Measurements from ENCODE around the gene MTHFSD.

Gene MTHFSD

DNA sequence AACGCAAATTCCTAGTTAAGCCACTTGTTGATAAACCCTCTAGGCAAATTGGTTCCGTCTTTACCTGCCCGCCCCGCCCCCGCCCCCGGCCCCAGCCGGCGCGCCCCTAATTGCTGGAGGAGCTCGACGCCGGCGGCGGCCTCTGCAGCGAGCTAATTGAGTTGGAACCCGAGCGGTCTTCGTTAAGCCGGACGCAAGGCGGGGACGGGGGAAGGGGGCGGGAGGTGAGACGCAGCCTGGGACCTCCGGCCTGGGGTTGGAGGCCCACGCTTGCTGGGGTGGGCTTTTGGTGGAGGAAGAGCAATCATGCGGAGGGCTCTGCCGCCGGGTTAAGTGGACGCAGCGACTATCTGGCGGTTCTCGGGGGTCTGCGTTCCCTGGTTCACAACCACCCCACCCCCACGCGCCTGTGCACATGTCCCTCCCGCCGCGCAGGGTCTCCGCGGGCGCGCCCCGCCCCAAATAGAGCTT is 57.4 kb downstream of the MTHFSD start:
- TF ChIP-seq, protein P1, sequence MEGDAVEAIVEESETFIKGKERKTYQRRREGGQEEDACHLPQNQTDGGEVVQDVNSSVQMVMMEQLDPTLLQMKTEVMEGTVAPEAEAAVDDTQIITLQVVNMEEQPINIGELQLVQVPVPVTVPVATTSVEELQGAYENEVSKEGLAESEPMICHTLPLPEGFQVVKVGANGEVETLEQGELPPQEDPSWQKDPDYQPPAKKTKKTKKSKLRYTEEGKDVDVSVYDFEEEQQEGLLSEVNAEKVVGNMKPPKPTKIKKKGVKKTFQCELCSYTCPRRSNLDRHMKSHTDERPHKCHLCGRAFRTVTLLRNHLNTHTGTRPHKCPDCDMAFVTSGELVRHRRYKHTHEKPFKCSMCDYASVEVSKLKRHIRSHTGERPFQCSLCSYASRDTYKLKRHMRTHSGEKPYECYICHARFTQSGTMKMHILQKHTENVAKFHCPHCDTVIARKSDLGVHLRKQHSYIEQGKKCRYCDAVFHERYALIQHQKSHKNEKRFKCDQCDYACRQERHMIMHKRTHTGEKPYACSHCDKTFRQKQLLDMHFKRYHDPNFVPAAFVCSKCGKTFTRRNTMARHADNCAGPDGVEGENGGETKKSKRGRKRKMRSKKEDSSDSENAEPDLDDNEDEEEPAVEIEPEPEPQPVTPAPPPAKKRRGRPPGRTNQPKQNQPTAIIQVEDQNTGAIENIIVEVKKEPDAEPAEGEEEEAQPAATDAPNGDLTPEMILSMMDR (conservative IDR thresholded peaks at IDR 0.05; ENCODE audit: low read depth, low read length) = no peak
- no peak for DNase-seq (ENCODE audit: low read depth)
- H3K4me3 ChIP-seq (ENCODE audit: low read length) = no peak overlapping the region

DNA sequence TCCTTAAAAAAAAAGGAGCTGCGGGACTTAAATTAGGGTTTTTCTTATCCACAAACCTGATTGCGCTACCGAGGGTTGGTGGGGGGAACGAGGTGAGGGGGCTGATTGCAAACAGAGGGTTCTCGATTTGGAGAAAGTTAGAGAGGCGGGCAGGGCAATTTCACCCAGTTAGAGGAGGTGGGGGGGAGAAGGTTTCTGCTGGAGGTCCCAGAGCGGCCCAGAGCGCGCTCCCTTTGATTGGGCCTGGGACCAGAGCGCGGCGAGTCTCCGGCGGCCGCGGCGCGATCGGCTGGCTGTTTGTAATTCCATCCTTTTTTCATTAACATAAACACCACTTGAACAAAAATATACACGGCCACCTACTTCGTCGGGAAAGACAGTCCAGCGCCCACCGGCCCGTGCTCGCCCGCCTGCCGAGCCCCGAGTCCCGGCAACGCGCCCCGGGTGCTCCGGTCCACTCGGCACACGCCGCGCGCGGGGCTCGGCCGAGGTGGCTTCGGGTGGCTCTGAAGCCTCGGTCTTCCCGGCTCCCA is 58.0 kb downstream of the MTHFSD start:
- TF ChIP-seq, protein P1 (conservative IDR thresholded peaks at IDR 0.05; ENCODE audit: low read depth, low read length) = no peak
- DNase-seq (ENCODE audit: low read depth) = no peak
- H3K4me3 ChIP-seq (ENCODE audit: low read length) = no peak overlapping the region

DNA sequence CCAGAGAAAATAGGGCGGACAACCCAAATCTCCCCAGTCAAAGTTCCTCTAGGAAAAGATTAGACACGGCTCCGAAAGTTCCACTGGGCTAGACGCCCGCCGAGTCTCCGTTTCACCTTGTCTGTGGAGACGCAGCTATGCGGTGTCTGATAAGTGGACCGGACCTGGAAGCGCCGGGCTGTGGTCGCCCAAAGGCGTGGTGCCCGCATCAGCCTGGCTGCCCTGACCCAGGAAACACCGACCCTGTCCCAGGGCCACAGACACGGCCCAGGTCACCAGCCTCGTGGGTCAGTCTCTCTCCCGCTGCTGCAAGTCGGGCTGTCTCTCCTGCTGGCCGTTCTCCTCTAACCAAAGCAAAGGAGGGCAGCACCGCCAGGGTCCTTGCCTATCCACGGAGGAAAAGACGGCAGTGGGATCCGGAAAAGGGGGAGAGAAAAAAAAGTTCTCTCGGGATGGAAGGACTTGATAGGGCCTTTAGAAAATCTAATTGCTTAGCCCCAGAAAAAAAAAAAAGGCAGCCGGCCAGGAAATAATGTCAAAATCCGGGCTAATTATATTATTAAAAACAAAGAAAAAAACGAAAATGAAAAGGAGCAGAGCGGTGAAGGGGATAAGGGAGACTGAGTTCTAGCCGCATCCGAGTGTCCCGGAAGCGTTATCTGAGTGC is 58.6 kb downstream of the MTHFSD start:
- TF ChIP-seq, protein P1 (conservative IDR thresholded peaks at IDR 0.05; ENCODE audit: low read depth, low read length) = no peak
- H3K4me3 ChIP-seq (ENCODE audit: low read length) = no peak overlapping the region
- DNase-seq (ENCODE audit: low read depth) = no peak

DNA sequence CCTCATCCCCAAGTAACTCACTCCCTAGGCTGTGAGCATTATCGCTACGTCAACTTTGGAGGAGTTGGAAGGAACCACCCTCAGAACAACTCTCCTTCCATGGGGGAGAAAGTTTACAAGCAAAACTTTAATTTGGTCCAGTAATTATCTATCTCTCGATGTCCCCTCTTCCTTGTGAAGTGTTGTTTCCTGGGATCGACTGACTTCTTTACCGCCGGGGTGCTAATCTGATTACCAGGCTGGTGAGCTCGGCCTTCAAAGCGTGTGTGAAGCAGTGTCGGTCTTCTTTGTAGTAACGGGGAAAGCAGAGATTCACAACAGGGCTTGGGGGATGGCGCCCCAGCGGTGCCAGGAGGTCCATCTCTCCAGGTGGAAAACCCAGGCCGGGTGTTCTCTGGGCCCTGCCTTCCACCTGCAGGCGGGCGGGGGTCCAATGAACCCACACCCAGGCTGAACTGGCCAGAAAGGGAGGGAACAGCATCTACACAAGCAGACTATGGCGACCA is 59.2 kb downstream of the MTHFSD start:
- TF ChIP-seq, protein P1 (conservative IDR thresholded peaks at IDR 0.05; ENCODE audit: low read depth, low read length) = no peak
- no peak overlapping the region for H3K4me3 ChIP-seq (ENCODE audit: low read length)
- DNase-seq (ENCODE audit: low read depth) = no peak

DNA sequence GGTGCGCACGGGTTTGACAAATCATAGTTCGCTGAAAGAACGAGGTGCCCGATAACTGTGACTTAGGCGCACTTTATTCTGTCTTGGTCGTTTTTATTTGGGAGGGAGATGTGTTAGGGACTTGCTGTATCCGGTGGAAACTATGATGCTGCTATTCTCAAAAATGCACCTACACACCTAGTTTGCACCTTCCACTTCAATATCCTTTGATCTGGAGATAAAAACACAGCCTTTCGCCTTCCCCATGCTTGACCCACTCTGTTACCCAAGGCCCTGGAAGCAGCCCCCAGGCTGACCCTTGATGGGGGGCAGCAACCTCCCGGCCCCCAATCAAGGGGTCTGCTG is 59.7 kb downstream of the MTHFSD start:
- H3K4me3 ChIP-seq (ENCODE audit: low read length) = no peak overlapping the region
- DNase-seq (ENCODE audit: low read depth) = no peak
- TF ChIP-seq, protein P1 (conservative IDR thresholded peaks at IDR 0.05; ENCODE audit: low read depth, low read length) = no peak

DNA sequence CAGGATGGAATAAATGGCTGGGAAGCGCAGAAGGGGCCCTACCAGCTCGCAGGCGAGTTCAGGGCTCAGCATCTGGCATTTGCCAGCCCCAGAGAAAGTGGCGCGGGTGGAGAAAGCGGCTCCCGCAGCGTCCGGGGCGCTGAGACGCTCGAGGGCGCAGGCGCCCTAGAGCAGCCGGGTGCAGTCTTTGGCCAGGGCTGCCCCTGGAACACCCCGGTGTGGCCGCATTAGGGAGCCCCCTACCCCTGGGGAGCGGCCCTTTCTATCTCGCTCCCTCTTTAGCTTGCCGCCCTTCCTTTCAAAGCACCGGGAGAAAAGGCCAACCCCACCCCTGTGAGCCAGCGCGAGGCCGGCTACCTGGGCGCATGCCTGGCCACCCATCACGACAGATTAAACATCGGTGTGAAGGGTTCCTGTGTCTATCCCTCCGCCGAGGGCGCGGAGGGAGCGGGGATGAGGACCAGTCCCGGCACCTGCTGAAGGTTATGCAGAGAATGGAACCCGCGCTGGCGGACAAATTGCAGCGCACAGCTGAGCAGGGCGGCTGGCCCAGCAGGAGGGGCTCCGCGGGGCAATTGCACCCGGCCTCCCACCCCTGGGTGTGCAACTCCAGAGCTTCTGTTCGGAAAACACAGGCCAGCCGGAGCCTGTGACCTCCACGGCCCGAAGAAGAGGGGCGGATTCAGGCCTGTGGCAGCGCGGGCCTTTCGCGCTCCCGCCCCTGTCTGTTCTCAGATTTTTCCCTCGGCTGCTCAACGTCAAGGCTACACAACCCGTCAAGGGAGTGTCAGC is 60.3 kb downstream of the MTHFSD start:
- TF ChIP-seq, protein P1 (conservative IDR thresholded peaks at IDR 0.05; ENCODE audit: low read depth, low read length) = no peak
- H3K4me3 ChIP-seq (ENCODE audit: low read length) = no peak overlapping the region
- no peak for DNase-seq (ENCODE audit: low read depth)
